HL-60 (cell line): ENCODE results near the gene TFPI.

Experiments used
- GABPA ChIP-seq: IDR thresholded peaks from 2 replicates; pipeline ENCODE4 v1.6.1; 2012; ENCODE audit warnings: low read depth
- POLR2AphosphoS5 ChIP-seq: IDR thresholded peaks from 2 replicates; pipeline ENCODE4 v1.6.1; 2012; ENCODE audit warnings: low read depth
- SPI1 ChIP-seq: IDR thresholded peaks from 2 replicates; pipeline ENCODE4 v1.6.1; 2012; ENCODE audit warnings: low read depth, mild to moderate bottlenecking, borderline replicate concordance
- TF ChIP-seq, protein P1 (sequence below): IDR thresholded peaks from one replicate; pipeline ENCODE4 v1.5.1; 2011; ENCODE audit warnings: low read length, control low read depth, inconsistent platforms; ENCODE audit not compliant: insufficient read depth
- TF ChIP-seq, protein P2 (sequence below): IDR thresholded peaks from 2 replicates; pipeline ENCODE4 v1.6.1; 2012; ENCODE audit warnings: low read depth; ENCODE audit not compliant: insufficient replicate concordance

GRCh38 chr2:187486241-187486640 is 68.0 kb downstream of the TFPI start:
- TF ChIP-seq POLR2AphosphoS5 (no peak), SPI1 (no peak), GABPA (no peak)
- TF ChIP-seq, protein P1, sequence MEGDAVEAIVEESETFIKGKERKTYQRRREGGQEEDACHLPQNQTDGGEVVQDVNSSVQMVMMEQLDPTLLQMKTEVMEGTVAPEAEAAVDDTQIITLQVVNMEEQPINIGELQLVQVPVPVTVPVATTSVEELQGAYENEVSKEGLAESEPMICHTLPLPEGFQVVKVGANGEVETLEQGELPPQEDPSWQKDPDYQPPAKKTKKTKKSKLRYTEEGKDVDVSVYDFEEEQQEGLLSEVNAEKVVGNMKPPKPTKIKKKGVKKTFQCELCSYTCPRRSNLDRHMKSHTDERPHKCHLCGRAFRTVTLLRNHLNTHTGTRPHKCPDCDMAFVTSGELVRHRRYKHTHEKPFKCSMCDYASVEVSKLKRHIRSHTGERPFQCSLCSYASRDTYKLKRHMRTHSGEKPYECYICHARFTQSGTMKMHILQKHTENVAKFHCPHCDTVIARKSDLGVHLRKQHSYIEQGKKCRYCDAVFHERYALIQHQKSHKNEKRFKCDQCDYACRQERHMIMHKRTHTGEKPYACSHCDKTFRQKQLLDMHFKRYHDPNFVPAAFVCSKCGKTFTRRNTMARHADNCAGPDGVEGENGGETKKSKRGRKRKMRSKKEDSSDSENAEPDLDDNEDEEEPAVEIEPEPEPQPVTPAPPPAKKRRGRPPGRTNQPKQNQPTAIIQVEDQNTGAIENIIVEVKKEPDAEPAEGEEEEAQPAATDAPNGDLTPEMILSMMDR: no peak
- TF ChIP-seq, protein P2, sequence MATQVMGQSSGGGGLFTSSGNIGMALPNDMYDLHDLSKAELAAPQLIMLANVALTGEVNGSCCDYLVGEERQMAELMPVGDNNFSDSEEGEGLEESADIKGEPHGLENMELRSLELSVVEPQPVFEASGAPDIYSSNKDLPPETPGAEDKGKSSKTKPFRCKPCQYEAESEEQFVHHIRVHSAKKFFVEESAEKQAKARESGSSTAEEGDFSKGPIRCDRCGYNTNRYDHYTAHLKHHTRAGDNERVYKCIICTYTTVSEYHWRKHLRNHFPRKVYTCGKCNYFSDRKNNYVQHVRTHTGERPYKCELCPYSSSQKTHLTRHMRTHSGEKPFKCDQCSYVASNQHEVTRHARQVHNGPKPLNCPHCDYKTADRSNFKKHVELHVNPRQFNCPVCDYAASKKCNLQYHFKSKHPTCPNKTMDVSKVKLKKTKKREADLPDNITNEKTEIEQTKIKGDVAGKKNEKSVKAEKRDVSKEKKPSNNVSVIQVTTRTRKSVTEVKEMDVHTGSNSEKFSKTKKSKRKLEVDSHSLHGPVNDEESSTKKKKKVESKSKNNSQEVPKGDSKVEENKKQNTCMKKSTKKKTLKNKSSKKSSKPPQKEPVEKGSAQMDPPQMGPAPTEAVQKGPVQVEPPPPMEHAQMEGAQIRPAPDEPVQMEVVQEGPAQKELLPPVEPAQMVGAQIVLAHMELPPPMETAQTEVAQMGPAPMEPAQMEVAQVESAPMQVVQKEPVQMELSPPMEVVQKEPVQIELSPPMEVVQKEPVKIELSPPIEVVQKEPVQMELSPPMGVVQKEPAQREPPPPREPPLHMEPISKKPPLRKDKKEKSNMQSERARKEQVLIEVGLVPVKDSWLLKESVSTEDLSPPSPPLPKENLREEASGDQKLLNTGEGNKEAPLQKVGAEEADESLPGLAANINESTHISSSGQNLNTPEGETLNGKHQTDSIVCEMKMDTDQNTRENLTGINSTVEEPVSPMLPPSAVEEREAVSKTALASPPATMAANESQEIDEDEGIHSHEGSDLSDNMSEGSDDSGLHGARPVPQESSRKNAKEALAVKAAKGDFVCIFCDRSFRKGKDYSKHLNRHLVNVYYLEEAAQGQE: no peak
